Measurements from ENCODE around the gene C5.

DNA sequence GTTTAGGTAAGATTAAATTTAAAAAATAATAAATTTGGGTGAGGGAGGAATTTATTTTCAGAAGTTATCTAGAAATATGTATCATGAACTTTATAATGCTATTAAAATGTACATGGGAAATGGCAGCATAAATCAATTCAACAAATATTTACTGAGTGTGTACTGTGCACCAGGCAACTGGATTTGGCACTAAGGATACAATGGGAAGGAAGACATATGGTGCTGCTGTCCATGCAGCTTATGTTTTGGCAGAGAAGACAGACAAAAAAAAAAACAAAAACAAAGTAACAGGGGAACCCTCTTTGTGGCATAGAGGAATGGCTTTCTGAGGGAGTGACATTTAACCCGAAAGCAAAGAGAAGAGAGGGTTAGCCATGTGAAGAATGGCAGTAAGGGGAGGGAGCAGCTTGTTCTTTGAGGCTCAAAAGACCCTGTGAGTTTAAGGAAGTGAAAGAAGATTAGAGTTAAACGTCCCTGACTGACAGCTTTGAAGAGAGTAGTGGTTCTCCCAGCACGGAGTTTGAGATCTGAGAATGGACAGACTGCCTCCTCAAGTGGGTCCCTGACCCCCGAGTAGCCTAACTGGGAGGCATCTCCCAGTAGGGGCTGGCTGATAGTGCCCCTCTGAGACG is 48.6 kb upstream of the C5 start:
- TF ChIP-seq, protein P1, sequence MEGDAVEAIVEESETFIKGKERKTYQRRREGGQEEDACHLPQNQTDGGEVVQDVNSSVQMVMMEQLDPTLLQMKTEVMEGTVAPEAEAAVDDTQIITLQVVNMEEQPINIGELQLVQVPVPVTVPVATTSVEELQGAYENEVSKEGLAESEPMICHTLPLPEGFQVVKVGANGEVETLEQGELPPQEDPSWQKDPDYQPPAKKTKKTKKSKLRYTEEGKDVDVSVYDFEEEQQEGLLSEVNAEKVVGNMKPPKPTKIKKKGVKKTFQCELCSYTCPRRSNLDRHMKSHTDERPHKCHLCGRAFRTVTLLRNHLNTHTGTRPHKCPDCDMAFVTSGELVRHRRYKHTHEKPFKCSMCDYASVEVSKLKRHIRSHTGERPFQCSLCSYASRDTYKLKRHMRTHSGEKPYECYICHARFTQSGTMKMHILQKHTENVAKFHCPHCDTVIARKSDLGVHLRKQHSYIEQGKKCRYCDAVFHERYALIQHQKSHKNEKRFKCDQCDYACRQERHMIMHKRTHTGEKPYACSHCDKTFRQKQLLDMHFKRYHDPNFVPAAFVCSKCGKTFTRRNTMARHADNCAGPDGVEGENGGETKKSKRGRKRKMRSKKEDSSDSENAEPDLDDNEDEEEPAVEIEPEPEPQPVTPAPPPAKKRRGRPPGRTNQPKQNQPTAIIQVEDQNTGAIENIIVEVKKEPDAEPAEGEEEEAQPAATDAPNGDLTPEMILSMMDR (IDR thresholded peaks at IDR 0.05), result no peak
- no peak for TF ChIP-seq POLR2A (IDR thresholded peaks at IDR 0.05)
